Measurements from ENCODE around the gene RPS3A.
"Not testable (repeated sequence)": the region's sequence is repeated elsewhere in the genome, so short reads cannot be mapped to it uniquely, and the experiment has no call there.

Gene RPS3A

GRCh38 chr4:151133311-151133710 lies 33.9 kb downstream of the RPS3A start:
- H3K4me3 ChIP-seq (ENCODE audit: low read depth, low read length) = no peak overlapping the region
- in situ Hi-C loops (cut with HindIII; ENCODE audit: low sequenced_read_pairs) = no loop called here
- DNase-seq (ENCODE audit: low read depth) = no peak
- TF ChIP-seq CTCF (IDR thresholded peaks at IDR 0.05; ENCODE audit: low read depth, low read length, missing control alignments) = no peak

- H3K4me3 ChIP-seq (ENCODE audit: low read depth, low read length); in situ Hi-C loops (cut with HindIII; ENCODE audit: low sequenced_read_pairs); DNase-seq (ENCODE audit: low read depth): not testable (repeated sequence)
Observed at GRCh38 chr4:151136048-151136447, 36.6 kb downstream of the RPS3A start.

- no peak for TF ChIP-seq CTCF (IDR thresholded peaks at IDR 0.05; ENCODE audit: low read depth, low read length, missing control alignments)
- no peak for DNase-seq (ENCODE audit: low read depth)
- in situ Hi-C loops (cut with HindIII; ENCODE audit: low sequenced_read_pairs) = no loop called here
- H3K4me3 ChIP-seq (ENCODE audit: low read depth, low read length) = no peak overlapping the region
Observed at GRCh38 chr4:151139814-151140213, 40.4 kb downstream of the RPS3A start.

GRCh38 chr4:151142758-151143157 lies 43.3 kb downstream of the RPS3A start:
- in situ Hi-C loops (cut with HindIII; ENCODE audit: low sequenced_read_pairs) = no loop called here
- no peak for DNase-seq (ENCODE audit: low read depth)
- no peak for TF ChIP-seq CTCF (IDR thresholded peaks at IDR 0.05; ENCODE audit: low read depth, low read length, missing control alignments)
- H3K4me3 ChIP-seq (ENCODE audit: low read depth, low read length) = no peak overlapping the region

GRCh38 chr4:151143162-151143561 lies 43.7 kb downstream of the RPS3A start:
- DNase-seq (ENCODE audit: low read depth) = no peak
- in situ Hi-C loops (cut with HindIII; ENCODE audit: low sequenced_read_pairs) = no loop called here
- TF ChIP-seq CTCF (IDR thresholded peaks at IDR 0.05; ENCODE audit: low read depth, low read length, missing control alignments) = no peak

GRCh38 chr4:151143811-151144210 lies 44.4 kb downstream of the RPS3A start:
- DNase-seq (ENCODE audit: low read depth) = no peak
- no peak overlapping the region for H3K4me3 ChIP-seq (ENCODE audit: low read depth, low read length)
- TF ChIP-seq CTCF (IDR thresholded peaks at IDR 0.05; ENCODE audit: low read depth, low read length, missing control alignments) = no peak
- in situ Hi-C loops (cut with HindIII; ENCODE audit: low sequenced_read_pairs) = no loop called here

More at GRCh38 chr4:151143162-151143561, 43.7 kb downstream of the RPS3A start:
- no peak overlapping the region for H3K4me3 ChIP-seq (ENCODE audit: low read depth, low read length)

- in situ Hi-C loops (cut with HindIII; ENCODE audit: low sequenced_read_pairs) = no loop called here
- DNase-seq (ENCODE audit: low read depth) = no peak
- TF ChIP-seq CTCF (IDR thresholded peaks at IDR 0.05; ENCODE audit: low read depth, low read length, missing control alignments) = no peak
- no peak overlapping the region for H3K4me3 ChIP-seq (ENCODE audit: low read depth, low read length)
Observed at GRCh38 chr4:151144329-151145072, 45.1 kb downstream of the RPS3A start.

All from astrocyte of the cerebellum (primary cell).